Suprapubic skin (tissue), 4 donors: ENCODE data around the gene NFYC.

Experiments
- POLR2A ChIP-seq, 2 donors: fragments of 450-650 bp; IDR thresholded peaks; one replicate each; pipeline ENCODE4 v1.6.1; 2017; ENCODE audit warnings: antibody characterized with exemption in 2 of 2, mild to moderate bottlenecking in 2 of 2, moderate library complexity in 2 of 2
- POLR2AphosphoS5 ChIP-seq, 3 donors: sonication (generic); formaldehyde crosslinking; IDR thresholded peaks; one replicate each; pipeline ENCODE4 v1.6.1; 2017; ENCODE audit warnings: antibody characterized with exemption in 3 of 3
- TF ChIP-seq, protein P1 (sequence below), 2 donors: fragments of 200-600 bp in 1 of 2; fragments of 450-650 bp in 1 of 2; sonication (generic) in 1 of 2; IDR thresholded peaks; one replicate each; pipeline ENCODE4 v1.5.1; 2016 to 2019; ENCODE audit warnings: antibody characterized with exemption in 2 of 2, mild to moderate bottlenecking in 1 of 2, moderate library complexity in 1 of 2

DNA sequence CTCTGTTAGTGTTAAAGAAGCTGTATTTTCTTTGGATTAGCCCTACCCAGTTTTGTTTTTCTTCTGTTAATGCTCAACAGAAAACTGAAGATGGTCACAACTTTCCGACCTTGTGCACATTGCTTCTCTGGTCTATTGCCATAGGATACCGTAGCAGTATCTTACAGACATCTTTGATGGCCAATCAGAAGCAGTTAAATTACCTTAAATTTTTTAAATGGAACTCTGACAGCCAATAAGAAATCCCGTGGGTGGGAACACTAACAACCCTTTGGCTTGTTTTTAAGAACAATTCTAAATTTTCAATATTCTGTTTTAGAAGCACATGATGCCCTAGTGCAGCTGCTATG is 17.2 kb downstream of the NFYC start:
- TF ChIP-seq POLR2AphosphoS5 (IDR thresholded peaks at IDR 0.05) (no peak), POLR2A (IDR thresholded peaks at IDR 0.05) (no peak)
- TF ChIP-seq, protein P1, sequence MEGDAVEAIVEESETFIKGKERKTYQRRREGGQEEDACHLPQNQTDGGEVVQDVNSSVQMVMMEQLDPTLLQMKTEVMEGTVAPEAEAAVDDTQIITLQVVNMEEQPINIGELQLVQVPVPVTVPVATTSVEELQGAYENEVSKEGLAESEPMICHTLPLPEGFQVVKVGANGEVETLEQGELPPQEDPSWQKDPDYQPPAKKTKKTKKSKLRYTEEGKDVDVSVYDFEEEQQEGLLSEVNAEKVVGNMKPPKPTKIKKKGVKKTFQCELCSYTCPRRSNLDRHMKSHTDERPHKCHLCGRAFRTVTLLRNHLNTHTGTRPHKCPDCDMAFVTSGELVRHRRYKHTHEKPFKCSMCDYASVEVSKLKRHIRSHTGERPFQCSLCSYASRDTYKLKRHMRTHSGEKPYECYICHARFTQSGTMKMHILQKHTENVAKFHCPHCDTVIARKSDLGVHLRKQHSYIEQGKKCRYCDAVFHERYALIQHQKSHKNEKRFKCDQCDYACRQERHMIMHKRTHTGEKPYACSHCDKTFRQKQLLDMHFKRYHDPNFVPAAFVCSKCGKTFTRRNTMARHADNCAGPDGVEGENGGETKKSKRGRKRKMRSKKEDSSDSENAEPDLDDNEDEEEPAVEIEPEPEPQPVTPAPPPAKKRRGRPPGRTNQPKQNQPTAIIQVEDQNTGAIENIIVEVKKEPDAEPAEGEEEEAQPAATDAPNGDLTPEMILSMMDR (IDR thresholded peaks at IDR 0.05): no peak
